Neural crest cell (in vitro differentiated cells): ENCODE measurements around the gene VPS36. TPM values are rescaled to one million over a fixed set of nuclear protein-coding genes. Genes with fewer than 3 reads are reported as not detected.

Experiments
- DNase-seq: peaks from one replicate; pipeline ENCODE4 v3.0.0; 2021; ENCODE audit warnings: low read depth, mixed read lengths, low spot score
- H3K27ac Mint-ChIP-seq: one replicate; pipeline ENCODE4 v1.8.0; 2021; ENCODE audit warnings: mild to moderate bottlenecking, mixed read lengths; ENCODE audit not compliant: unreplicated experiment
- H3K27me3 Mint-ChIP-seq: 2 replicates; pipeline ENCODE4 v1.8.0; 2021; ENCODE audit warnings: low read depth, mild to moderate bottlenecking, mixed read lengths
- H3K36me3 Mint-ChIP-seq: 2 replicates; pipeline ENCODE4 v1.8.0; 2021; ENCODE audit warnings: low read depth, mild to moderate bottlenecking, mixed read lengths
- H3K4me1 Mint-ChIP-seq: 2 replicates; pipeline ENCODE4 v1.8.0; 2021; ENCODE audit warnings: mixed read lengths
- H3K4me3 Mint-ChIP-seq: one replicate; pipeline ENCODE4 v1.8.0; 2021; ENCODE audit warnings: mild to moderate bottlenecking, mixed read lengths
- H3K9me3 Mint-ChIP-seq: 2 replicates; pipeline ENCODE4 v1.8.0; 2021; ENCODE audit warnings: mixed read lengths
- CTCF ChIP-seq: fragments of 200-600 bp; sonication (generic); conservative IDR thresholded peaks from 2 replicates; pipeline ENCODE4 v1.5.0; 2021; ENCODE audit warnings: antibody characterized with exemption, mild to moderate bottlenecking
- total RNA-seq: library from RNA; stranded (reverse); gene quantifications from 2 replicates; pipeline ENCODE4 v1.2.1, GENCODE V29; 2021

The VPS36 gene
- total RNA-seq, 1 donor from 2014 or later: 37.1 TPM

- Mint-ChIP-seq H3K4me3 (no peak overlapping the region), H3K4me1 (peaks cover 35% of the 10 kb centered on the region), H3K27me3 (no peaks in the 10 kb centered on the region), H3K36me3 (no peaks in the 10 kb centered on the region), H3K9me3 (no peaks in the 10 kb centered on the region), H3K27ac (no peak overlapping the region)
- DNase-seq: no peak
- TF ChIP-seq CTCF: no peak
These were observed 78.6 kb downstream of the VPS36 start for GRCh38 chr13:52371736-52372247.

GRCh38 chr13:52366291-52366690 lies 84.1 kb downstream of the VPS36 start:
- no peaks in the 10 kb centered on the region for H3K9me3 Mint-ChIP-seq
- H3K4me1 Mint-ChIP-seq: peaks cover 7% of the 10 kb centered on the region
- no peaks in the 10 kb centered on the region for H3K36me3 Mint-ChIP-seq

More at GRCh38 chr13:52366291-52366690, 84.1 kb downstream of the VPS36 start:
- H3K27me3 Mint-ChIP-seq: no peaks in the 10 kb centered on the region
- DNase-seq: no peak
- TF ChIP-seq CTCF: no peak
- no peak overlapping the region for H3K4me3 Mint-ChIP-seq
- H3K27ac Mint-ChIP-seq: no peak overlapping the region

Other genes starting within 250 kb of the VPS36 start
- gene THSD1, start 44.5 kb downstream of the VPS36 start, total RNA-seq: 0.75 and 1.1 TPM in 2 replicates
- gene CKAP2, start 4.8 kb upstream of the VPS36 start, total RNA-seq: 119 and 127 TPM in 2 replicates
- gene HNRNPA1L2, start 191.8 kb upstream of the VPS36 start, total RNA-seq: 13.8 and 14.3 TPM in 2 replicates
- gene SUGT1, start 202.2 kb upstream of the VPS36 start, total RNA-seq: 74.0 and 75.2 TPM in 2 replicates